Measurements from ENCODE around the gene SIK1. TPM values are rescaled to one million over a fixed set of nuclear protein-coding genes. Genes with fewer than 3 reads are reported as not detected.

Gene SIK1
- polyA plus RNA-seq, 1 experiment, result 0.98 TPM

DNA sequence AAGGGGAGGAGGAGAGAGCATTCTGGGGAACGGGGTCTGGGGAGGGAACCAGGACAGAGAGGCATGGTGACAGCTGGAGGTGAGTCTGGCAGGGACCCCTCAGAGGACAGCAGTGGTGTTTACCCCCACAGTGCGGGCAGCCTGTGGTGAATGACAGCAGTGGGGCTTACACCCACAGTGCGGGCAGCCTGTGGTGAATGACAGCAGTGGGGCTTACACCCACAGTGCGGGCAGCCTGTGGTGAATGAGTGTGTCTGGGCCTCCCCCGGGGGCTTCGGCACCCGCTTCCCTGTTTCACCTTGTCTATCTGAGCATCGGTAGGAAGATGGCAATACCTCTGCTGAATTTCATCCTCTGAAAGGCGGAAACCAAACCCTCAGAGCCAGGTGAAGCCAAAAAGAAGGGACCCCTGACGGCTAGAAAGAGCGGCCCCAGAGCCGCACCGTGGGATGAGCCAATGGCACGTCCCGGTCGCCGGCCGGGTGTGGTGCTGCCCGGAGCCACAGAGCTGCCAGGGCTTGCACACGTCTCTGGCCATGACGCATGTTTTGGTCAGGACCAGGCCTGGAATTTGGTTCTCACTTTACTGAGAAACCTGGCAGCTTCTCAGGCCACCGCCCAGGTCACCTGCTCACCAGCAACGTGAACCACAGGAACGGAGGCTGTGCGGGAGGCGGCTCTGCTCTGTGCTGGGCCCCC is 54.1 kb downstream of the SIK1 start:
- Histone ChIP-seq H3K36me3 (ENCODE audit: control insufficient read depth, insufficient read depth, low read length) (no peaks in the 10 kb centered on the region), H3K27me3 (ENCODE audit: control insufficient read depth, insufficient read depth, low read length) (0 out of 2 replicates have a peak, but pooled peaks cover 1% of the 10 kb centered on the region), H3K4me3 (ENCODE audit: low read depth, low read length) (no peak overlapping the region)
- POLR2A ChIA-PET, result no interaction called here
- DNase-seq (ENCODE audit: low read depth), result no peak
- CTCF ChIA-PET, result no interaction called here
- TF ChIP-seq, protein P1, sequence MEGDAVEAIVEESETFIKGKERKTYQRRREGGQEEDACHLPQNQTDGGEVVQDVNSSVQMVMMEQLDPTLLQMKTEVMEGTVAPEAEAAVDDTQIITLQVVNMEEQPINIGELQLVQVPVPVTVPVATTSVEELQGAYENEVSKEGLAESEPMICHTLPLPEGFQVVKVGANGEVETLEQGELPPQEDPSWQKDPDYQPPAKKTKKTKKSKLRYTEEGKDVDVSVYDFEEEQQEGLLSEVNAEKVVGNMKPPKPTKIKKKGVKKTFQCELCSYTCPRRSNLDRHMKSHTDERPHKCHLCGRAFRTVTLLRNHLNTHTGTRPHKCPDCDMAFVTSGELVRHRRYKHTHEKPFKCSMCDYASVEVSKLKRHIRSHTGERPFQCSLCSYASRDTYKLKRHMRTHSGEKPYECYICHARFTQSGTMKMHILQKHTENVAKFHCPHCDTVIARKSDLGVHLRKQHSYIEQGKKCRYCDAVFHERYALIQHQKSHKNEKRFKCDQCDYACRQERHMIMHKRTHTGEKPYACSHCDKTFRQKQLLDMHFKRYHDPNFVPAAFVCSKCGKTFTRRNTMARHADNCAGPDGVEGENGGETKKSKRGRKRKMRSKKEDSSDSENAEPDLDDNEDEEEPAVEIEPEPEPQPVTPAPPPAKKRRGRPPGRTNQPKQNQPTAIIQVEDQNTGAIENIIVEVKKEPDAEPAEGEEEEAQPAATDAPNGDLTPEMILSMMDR (IDR thresholded peaks at IDR 0.05; ENCODE audit: insufficient read depth, low read depth, low read length), result no peak

DNA sequence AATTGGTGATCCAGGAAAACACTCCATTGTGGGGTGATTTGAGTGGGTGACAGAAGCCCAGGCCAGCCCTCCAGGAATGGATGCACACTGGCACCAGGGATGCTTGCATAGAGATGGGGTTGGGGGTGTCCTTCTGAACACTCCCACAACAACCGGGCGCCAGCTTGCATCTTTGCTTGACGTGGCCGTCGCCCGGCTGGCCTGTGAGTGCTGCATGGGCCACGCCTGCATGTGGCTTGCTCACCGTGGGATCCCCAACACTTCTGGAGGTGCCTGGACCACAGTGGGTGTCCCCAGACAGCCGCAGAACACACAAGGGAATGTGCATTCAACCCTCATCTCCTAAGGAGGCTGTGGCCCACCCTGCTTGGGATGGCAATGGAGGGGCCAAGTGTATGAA is 55.1 kb downstream of the SIK1 start:
- Histone ChIP-seq H3K4me3 (ENCODE audit: low read depth, low read length) (no peak overlapping the region), H3K36me3 (ENCODE audit: control insufficient read depth, insufficient read depth, low read length) (no peaks in the 10 kb centered on the region), H3K27me3 (ENCODE audit: control insufficient read depth, insufficient read depth, low read length) (0 out of 2 replicates have a peak, but pooled peaks cover 1% of the 10 kb centered on the region)
- ChIA-PET CTCF (interaction anchor here (0.5 kb wide), 1 partner anchor 58 kb away, joined by 3 read pairs; no protein-coding TSS in a partner anchor), POLR2A (no interaction called here)
- DNase-seq (ENCODE audit: low read depth), result no peak
- TF ChIP-seq, protein P1 (IDR thresholded peaks at IDR 0.05; ENCODE audit: insufficient read depth, low read depth, low read length), result no peak

DNA sequence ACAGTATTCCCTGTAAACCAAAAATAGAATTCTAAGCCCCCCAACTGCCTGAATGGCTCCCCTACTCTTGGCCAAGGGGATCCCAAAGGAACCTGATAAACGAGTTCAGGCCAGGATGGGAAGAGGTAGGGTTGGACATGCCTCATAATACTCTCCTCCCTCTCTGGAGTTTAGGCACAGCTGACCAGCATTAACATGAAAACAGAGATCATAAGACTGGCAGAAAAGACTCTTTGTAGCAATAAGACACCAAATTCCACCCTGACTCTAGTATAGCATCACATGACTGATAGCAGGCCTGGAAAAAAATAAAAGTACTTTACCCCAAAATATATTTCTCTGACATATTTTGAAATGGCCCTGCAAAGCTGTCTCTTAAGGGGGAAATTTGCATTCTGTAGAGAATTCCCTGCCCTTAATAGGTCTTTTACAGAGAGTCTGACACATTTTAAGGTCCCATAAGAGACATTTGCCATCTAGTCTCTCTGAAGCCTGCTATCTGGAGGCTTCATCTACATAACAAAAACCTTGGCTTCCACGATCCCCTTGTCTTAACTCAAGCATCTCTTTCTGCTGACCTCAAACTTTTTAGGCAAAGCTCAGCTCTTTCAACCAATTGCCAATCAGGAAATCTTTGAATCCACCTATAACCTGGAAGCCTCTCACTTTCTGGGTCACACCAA is 55.9 kb downstream of the SIK1 start:
- ChIA-PET CTCF (no interaction called here), POLR2A (no interaction called here)
- DNase-seq (ENCODE audit: low read depth), result no peak
- H3K4me3 ChIP-seq (ENCODE audit: low read depth, low read length), result no peak overlapping the region
- H3K36me3 ChIP-seq (ENCODE audit: control insufficient read depth, insufficient read depth, low read length), result no peaks in the 10 kb centered on the region
- TF ChIP-seq, protein P1 (IDR thresholded peaks at IDR 0.05; ENCODE audit: insufficient read depth, low read depth, low read length), result no peak
- H3K27me3 ChIP-seq (ENCODE audit: control insufficient read depth, insufficient read depth, low read length), result 0 out of 2 replicates have a peak, but pooled peaks cover 1% of the 10 kb centered on the region

DNA sequence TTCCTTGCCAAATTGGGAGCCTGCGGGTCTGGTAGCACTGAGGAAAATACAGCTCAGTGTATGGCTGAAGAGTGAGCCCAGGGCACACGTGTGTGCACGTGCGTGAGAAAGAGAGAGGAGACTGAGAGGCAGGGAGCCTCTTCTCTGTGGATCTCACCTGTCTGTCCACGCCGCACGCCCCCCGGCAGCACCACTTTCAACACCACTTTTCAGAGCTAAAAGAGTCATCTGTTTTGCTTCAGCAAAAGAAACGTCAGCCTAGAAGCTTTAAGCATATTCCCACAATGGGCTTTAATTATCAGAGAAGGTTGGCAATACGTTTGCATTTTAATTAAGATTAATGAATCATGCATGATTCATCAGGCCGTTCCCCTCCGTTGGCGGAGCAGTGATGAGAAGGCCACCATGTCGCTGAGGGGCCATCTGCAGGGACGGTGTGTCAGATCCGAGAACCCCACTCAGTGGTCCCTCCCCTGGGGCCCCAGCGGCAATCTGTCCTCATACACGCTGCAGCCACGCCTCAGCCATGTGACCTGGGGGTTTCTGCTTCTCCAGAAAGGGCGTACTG is 56.8 kb downstream of the SIK1 start:
- TF ChIP-seq, protein P1 (IDR thresholded peaks at IDR 0.05; ENCODE audit: insufficient read depth, low read depth, low read length), result no peak
- POLR2A ChIA-PET, result no interaction called here
- Histone ChIP-seq H3K4me3 (ENCODE audit: low read depth, low read length) (no peak overlapping the region), H3K27me3 (ENCODE audit: control insufficient read depth, insufficient read depth, low read length) (0 out of 2 replicates have a peak, but pooled peaks cover 1% of the 10 kb centered on the region), H3K36me3 (ENCODE audit: control insufficient read depth, insufficient read depth, low read length) (no peaks in the 10 kb centered on the region)
- DNase-seq (ENCODE audit: low read depth), result no peak
- CTCF ChIA-PET, result no interaction called here

DNA sequence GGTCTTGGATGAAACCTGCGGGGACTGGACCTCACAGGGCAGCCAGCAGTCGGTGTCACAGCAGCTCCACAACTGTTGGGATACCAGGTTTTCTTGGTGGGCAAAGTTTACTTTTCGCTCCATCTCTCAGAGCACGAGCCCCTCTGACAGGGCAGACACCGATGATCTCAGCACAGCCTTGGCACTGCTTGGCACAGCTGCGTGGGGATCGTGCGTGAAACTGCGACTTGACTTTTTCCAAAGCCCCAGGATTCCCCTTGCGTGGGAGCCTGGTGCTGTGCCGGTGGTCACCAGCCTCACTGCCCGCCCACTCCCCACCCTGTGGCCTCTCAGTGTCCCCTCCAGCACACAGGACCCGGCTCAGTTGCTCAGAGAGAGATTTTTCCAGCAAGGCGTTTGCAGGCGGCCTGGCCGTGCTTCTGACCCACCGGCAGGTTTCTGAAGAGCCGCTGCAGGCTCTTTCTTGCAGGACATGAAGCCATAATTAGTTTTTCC is 57.3 kb downstream of the SIK1 start:
- no peaks in the 10 kb centered on the region for H3K36me3 ChIP-seq (ENCODE audit: control insufficient read depth, insufficient read depth, low read length)
- ChIA-PET CTCF (no interaction called here), POLR2A (no interaction called here)
- TF ChIP-seq, protein P1 (IDR thresholded peaks at IDR 0.05; ENCODE audit: insufficient read depth, low read depth, low read length), result no peak
- no peak overlapping the region for H3K4me3 ChIP-seq (ENCODE audit: low read depth, low read length)
- DNase-seq (ENCODE audit: low read depth), result no peak
- 0 out of 2 replicates have a peak, but pooled peaks cover 1% of the 10 kb centered on the region for H3K27me3 ChIP-seq (ENCODE audit: control insufficient read depth, insufficient read depth, low read length)

Data from BJ (cell line).